ENCODE measurements around the gene SOX5. TPM values are rescaled to one million over a fixed set of nuclear protein-coding genes. Genes with fewer than 3 reads are reported as not detected.

The SOX5 gene
- total RNA-seq: 32.2 TPM

GRCh38 chr12:23949348-23950209 lies at the start of gene SOX5:
Gene SOX5, minus strand, starts transcription at chr12:23949670. Its CDS starts 69 bp downstream, at chr12:23949601.
- ATAC-seq (peak; percentile 62), DNase-seq (ENCODE audit: low spot score) (peak; percentile 52)

- ATAC-seq (no peak), DNase-seq (ENCODE audit: low spot score) (no peak)
These were observed 37.6 kb upstream of the SOX5 start for GRCh38 chr12:23987046-23987445.

- DNase-seq (ENCODE audit: low spot score): no peak
- ATAC-seq: no peak
These were observed 31.4 kb upstream of the SOX5 start for GRCh38 chr12:23980826-23981225.

- DNase-seq (ENCODE audit: low spot score) (no peak), ATAC-seq (peak; percentile 18)
These were observed 15.3 kb upstream of the SOX5 start for GRCh38 chr12:23964812-23965211.

- no peak for DNase-seq (ENCODE audit: low spot score)
- peak; percentile 57 for ATAC-seq
These were observed 10.4 kb upstream of the SOX5 start for GRCh38 chr12:23959826-23960225.

- no peak for DNase-seq (ENCODE audit: low spot score)
- ATAC-seq: no peak
These were observed 4.9 kb upstream of the SOX5 start for GRCh38 chr12:23954332-23954731.

- ATAC-seq (no peak), DNase-seq (ENCODE audit: low spot score) (no peak)
These were observed 2.6 kb upstream of the SOX5 start for GRCh38 chr12:23952071-23952470.

GRCh38 chr12:23950775-23951451 lies 1.4 kb upstream of the SOX5 start:
- DNase-seq (ENCODE audit: low spot score) (peak; percentile 56), ATAC-seq (peak; percentile 70)

GRCh38 chr12:23950210-23950774 lies 822 bp upstream of the SOX5 start:
- peak; percentile 73 for ATAC-seq
- peak; percentile 54 for DNase-seq (ENCODE audit: low spot score)

GRCh38 chr12:23948291-23948690 lies 1.2 kb downstream of the SOX5 start:
- ATAC-seq (no peak), DNase-seq (ENCODE audit: low spot score) (no peak)

GRCh38 chr12:23947395-23947794 lies 2.1 kb downstream of the SOX5 start:
- ATAC-seq (no peak), DNase-seq (ENCODE audit: low spot score) (no peak)

GRCh38 chr12:23945249-23945648 lies 4.2 kb downstream of the SOX5 start:
- no peak for DNase-seq (ENCODE audit: low spot score)
- no peak for ATAC-seq

- peak; percentile 51 for ATAC-seq
- DNase-seq (ENCODE audit: low spot score): no peak
These were observed 5.4 kb downstream of the SOX5 start for GRCh38 chr12:23944067-23944466.

- peak; percentile 22 for ATAC-seq
- no peak for DNase-seq (ENCODE audit: low spot score)
These were observed 6.6 kb downstream of the SOX5 start for GRCh38 chr12:23942841-23943240.

GRCh38 chr12:23941780-23942179 lies 7.7 kb downstream of the SOX5 start:
- ATAC-seq: peak; percentile 67
- DNase-seq (ENCODE audit: low spot score): peak; percentile 49

GRCh38 chr12:23938422-23938821 lies 11.0 kb downstream of the SOX5 start:
- no peak for ATAC-seq
- DNase-seq (ENCODE audit: low spot score): no peak

- no peak for ATAC-seq
These were observed 18.3 kb downstream of the SOX5 start for GRCh38 chr12:23931176-23931575.

GRCh38 chr12:23930599-23930998 lies 18.9 kb downstream of the SOX5 start:
- ATAC-seq: no peak
- DNase-seq (ENCODE audit: low spot score): no peak

More at GRCh38 chr12:23931176-23931575, 18.3 kb downstream of the SOX5 start:
- no peak for DNase-seq (ENCODE audit: low spot score)

- DNase-seq (ENCODE audit: low spot score) (no peak), ATAC-seq (no peak)
These were observed 19.6 kb downstream of the SOX5 start for GRCh38 chr12:23929906-23930305.

- DNase-seq (ENCODE audit: low spot score): no peak
- no peak for ATAC-seq
These were observed 21.6 kb downstream of the SOX5 start for GRCh38 chr12:23927907-23928306.

- no peak for ATAC-seq
- DNase-seq (ENCODE audit: low spot score): no peak
These were observed 28.2 kb downstream of the SOX5 start for GRCh38 chr12:23921099-23921856.

Measured in left lobe of liver (tissue), 2 donors.